LNCAP (cell line): ENCODE data around the gene HS6ST1.

Source experiments
- TF ChIP-seq, protein P1 (sequence below): fragments of 450-650 bp; IDR thresholded peaks from 2 replicates; pipeline ENCODE4 v1.5.1; 2017; ENCODE audit warnings: mild to moderate bottlenecking

The HS6ST1 gene

GRCh38 chr2:128317181-128317898 is 1.3 kb downstream of the HS6ST1 start:
- TF ChIP-seq, protein P1, sequence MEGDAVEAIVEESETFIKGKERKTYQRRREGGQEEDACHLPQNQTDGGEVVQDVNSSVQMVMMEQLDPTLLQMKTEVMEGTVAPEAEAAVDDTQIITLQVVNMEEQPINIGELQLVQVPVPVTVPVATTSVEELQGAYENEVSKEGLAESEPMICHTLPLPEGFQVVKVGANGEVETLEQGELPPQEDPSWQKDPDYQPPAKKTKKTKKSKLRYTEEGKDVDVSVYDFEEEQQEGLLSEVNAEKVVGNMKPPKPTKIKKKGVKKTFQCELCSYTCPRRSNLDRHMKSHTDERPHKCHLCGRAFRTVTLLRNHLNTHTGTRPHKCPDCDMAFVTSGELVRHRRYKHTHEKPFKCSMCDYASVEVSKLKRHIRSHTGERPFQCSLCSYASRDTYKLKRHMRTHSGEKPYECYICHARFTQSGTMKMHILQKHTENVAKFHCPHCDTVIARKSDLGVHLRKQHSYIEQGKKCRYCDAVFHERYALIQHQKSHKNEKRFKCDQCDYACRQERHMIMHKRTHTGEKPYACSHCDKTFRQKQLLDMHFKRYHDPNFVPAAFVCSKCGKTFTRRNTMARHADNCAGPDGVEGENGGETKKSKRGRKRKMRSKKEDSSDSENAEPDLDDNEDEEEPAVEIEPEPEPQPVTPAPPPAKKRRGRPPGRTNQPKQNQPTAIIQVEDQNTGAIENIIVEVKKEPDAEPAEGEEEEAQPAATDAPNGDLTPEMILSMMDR = no peak

DNA sequence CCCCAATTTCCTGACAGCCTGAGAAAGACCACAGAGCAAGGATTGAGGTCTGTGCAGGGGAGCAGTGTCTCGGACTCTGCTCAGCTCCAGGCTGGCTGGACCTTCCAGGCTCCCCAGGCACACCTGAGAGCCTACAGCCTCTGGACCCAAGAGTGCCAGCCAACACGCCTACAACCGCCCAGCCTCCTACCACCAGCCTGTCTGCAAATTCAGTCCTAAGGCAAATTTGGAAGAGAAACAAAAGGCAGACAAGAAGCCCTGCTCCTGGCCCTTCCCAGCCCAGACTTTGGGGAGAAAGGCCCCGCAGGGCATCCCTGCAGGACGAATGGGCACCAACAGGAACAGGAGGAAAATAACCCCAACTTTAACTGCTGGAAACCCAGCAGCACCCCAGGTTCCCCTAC is 1.9 kb downstream of the HS6ST1 start:
- TF ChIP-seq, protein P1 = no peak

DNA sequence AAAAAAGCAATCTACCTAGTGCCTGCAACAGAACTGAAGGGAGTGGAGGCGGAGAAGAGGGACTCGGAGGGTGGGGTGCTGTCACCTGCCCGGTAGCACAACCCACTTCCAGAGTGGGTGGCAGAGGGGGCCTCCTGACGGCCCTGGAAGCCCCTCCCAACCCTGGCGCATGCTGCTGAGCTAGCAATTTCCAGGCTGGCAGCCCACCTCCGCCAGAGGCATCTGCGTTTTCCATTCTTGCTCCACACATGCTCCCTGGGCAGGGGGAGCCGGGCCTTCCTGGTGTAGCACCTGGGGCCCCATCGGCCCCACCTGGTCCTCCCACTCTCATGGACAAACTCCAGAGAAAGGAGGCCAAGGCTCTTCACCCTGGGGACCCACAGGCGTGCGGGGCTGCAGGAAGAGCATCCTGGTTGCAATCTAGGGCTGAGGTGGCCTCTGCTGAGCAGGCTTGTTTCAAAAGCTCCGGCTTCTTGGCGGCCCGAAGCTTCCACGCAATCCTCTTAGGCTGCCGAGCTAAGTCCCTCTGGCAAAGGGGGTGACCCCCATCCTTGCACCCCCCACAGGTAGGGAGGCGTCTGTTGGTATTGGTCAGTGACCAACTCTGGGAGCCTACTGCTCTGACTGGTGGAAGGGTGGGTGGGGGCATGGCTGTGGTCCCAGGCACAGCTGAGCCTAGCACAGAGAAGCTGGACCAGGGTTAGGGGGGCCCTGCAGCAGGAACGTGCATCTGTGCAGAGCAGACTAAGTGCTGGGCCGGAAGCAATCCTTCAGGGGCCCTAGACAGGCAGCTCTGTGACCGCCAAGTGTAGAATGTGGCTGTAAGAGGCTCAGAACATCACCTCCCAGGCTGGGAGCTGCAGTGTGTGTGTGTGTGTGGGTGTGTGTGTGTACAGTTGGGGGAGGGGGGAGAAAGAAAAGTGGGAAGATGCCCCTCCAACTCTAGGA is 2.6 kb downstream of the HS6ST1 start:
- TF ChIP-seq, protein P1 = no peak

GRCh38 chr2:128315122-128315828 is 3.4 kb downstream of the HS6ST1 start:
- TF ChIP-seq, protein P1 = no peak

- TF ChIP-seq, protein P1 = no peak
Observed at GRCh38 chr2:128314348-128315121, 4.1 kb downstream of the HS6ST1 start.

DNA sequence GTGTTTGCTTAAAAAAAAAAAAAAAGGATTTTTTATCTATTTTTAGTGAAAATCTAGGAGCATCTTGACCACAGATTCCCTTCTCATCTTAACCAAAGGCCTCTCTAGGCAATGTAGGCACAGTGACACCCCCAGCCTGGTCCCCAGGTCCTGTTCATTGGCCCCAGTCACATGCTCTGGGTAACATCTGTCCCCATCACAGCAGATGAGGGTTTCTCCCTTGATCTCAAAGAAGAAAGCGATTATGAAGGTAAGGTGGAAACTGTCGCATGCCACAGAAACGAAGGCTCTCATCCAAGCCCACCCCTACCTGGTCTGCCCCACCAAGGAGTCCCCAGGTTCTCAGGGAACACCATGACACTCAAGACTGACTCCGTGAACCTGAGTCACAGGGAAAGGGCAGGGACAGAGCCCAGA is 4.7 kb downstream of the HS6ST1 start:
- TF ChIP-seq, protein P1 = no peak
